ENCODE data around the gene RFTN1.

Gene RFTN1

GRCh38 chr3:16300307-16300706 is 213.2 kb downstream of the RFTN1 start:
- no peak overlapping the region for H3K27ac ChIP-seq

DNA sequence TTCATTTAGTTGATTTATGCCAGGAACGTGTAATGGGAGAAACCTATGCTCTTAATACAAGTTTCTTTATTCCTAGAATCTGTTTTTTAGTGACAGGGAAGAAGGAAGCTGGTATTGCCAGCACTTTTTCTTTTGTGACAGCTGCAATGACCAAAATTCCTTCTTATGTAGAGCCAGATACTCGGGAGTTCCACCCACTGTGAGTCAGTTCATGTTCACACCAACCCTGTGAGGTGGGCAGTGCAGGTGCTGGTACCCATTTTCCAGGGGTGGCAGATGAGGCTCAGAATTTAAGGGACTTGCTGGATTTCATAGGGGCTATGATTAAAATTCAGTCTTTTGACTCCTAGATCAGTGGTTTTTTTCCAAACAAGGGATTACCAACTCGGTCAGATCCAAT is 213.8 kb downstream of the RFTN1 start:
- TF ChIP-seq, protein P1, sequence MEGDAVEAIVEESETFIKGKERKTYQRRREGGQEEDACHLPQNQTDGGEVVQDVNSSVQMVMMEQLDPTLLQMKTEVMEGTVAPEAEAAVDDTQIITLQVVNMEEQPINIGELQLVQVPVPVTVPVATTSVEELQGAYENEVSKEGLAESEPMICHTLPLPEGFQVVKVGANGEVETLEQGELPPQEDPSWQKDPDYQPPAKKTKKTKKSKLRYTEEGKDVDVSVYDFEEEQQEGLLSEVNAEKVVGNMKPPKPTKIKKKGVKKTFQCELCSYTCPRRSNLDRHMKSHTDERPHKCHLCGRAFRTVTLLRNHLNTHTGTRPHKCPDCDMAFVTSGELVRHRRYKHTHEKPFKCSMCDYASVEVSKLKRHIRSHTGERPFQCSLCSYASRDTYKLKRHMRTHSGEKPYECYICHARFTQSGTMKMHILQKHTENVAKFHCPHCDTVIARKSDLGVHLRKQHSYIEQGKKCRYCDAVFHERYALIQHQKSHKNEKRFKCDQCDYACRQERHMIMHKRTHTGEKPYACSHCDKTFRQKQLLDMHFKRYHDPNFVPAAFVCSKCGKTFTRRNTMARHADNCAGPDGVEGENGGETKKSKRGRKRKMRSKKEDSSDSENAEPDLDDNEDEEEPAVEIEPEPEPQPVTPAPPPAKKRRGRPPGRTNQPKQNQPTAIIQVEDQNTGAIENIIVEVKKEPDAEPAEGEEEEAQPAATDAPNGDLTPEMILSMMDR (conservative IDR thresholded peaks at IDR 0.05): no peak
- no peak overlapping the region for H3K27ac ChIP-seq

More at GRCh38 chr3:16300307-16300706, 213.2 kb downstream of the RFTN1 start:
- TF ChIP-seq, protein P1 (conservative IDR thresholded peaks at IDR 0.05): no peak

GRCh38 chr3:16298891-16299290 is 214.6 kb downstream of the RFTN1 start:
- no peak overlapping the region for H3K27ac ChIP-seq
- TF ChIP-seq, protein P1 (conservative IDR thresholded peaks at IDR 0.05): no peak

DNA sequence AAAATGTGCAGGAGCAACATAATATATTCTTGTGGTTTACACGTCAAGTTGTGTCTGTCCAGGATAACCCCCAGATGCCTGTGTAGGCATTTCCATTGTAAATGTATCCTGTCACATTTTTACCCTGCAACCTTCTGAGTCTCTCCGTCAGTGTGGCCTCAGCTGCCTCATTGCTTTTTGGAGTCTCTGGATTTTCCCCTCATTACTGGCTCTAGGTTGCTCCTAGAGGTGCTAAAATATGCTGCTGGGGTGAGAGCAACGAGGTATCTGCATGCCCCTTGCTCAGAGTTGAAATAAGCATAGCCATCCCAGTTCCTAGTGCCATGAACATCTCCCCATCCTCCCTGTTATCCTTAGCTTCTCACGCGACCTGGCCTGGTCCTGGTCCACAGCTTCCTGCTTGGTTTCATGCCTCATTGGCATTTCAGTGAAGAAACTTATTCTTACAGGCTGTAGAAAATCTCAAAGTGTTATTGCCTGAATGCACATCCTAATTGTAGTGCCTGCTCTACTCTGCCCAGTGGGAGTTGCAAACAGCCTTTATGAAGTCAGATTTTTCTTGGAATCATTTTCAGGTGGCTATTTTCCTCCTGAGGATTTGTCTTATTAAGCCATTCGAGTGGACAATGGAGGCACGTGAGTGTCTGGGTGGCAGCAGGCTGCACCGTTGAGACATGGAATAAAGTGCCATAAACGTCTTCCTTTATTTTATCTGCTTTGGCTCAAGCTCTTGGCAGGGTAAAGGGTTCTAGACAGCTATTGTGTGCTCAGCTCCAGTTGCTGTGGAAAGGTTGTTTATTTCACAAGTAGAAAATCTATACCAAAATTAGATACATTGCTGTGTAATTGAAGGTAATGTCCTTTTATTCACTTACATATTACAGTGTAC is 215.3 kb downstream of the RFTN1 start:
- TF ChIP-seq, protein P1 (conservative IDR thresholded peaks at IDR 0.05): no peak
- no peak overlapping the region for H3K27ac ChIP-seq

- no peak overlapping the region for H3K27ac ChIP-seq
- TF ChIP-seq, protein P1 (conservative IDR thresholded peaks at IDR 0.05): no peak
These were observed 218.1 kb downstream of the RFTN1 start for GRCh38 chr3:16295298-16295890.

DNA sequence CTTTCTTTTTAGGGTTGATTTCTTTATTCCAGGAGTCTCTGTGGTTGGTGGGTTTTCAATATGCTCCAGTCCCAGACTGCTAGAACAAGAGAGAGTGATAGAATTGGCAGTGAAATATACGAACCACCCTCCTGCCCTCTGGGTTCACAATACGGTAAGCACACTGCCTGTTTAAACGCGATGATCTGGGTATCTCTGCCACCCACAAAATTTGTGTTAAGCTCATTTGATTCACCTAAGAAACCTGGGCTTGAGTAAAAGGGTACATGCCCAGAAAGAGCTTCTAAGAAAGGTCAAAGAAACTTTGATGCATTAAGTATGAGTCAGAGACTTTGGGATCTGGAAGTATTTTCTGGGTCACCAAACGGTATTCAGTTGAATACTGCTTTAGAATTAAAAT is 218.7 kb downstream of the RFTN1 start:
- no peak overlapping the region for H3K27ac ChIP-seq
- TF ChIP-seq, protein P1 (conservative IDR thresholded peaks at IDR 0.05): no peak

GRCh38 chr3:16290827-16291196 is 222.7 kb downstream of the RFTN1 start:
- TF ChIP-seq, protein P1 (conservative IDR thresholded peaks at IDR 0.05): no peak
- no peak overlapping the region for H3K27ac ChIP-seq

Data from VCaP (cell line).